Astrocyte (in vitro differentiated cells and primary cell): ENCODE results near the gene SLC25A20. TPM values are rescaled to one million over a fixed set of nuclear protein-coding genes. Genes with fewer than 3 reads are reported as not detected.
A peak's percentile ranks its signal among the peaks of the same experiment; 100 is the strongest.

Experiments used
- DNase-seq: peaks from one replicate; pipeline ENCODE4 v3.0.0-alpha.2; 2010; ENCODE audit warnings: low read depth
- FAIRE-seq: peaks from 2 replicates; lab custom pipeline; 2011; peaks lifted over from hg19 to GRCh38; lab: Jason Lieb, UNC
- H2AFZ ChIP-seq: 2 replicates; pipeline ENCODE4 v1.6.0; 2012; ENCODE audit warnings: low read depth, low read length, inconsistent platforms
- H3K27ac ChIP-seq: 2 replicates; pipeline ENCODE4 v1.5.1; 2011; ENCODE audit warnings: low read depth, low read length, inconsistent platforms
- H3K27me3 ChIP-seq: 2 replicates; pipeline ENCODE4 v1.6.0; 2011; ENCODE audit warnings: low read length, inconsistent platforms; ENCODE audit not compliant: insufficient read depth
- H3K36me3 ChIP-seq: 2 replicates; pipeline ENCODE4 v1.5.1; 2011; ENCODE audit warnings: low read length, inconsistent platforms; ENCODE audit not compliant: insufficient read depth
- H3K4me1 ChIP-seq: 2 replicates; pipeline ENCODE4 v1.5.1; 2011; ENCODE audit warnings: low read length, inconsistent platforms; ENCODE audit not compliant: insufficient read depth
- H3K4me2 ChIP-seq: 2 replicates; pipeline ENCODE4 v1.6.0; 2012; ENCODE audit warnings: low read length, inconsistent platforms
- H3K4me3 ChIP-seq: 2 replicates; pipeline ENCODE4 v1.5.1; 2011; ENCODE audit warnings: low read depth, mild to moderate bottlenecking, low read length, inconsistent platforms; ENCODE audit not compliant: insufficient read depth
- H3K79me2 ChIP-seq: 2 replicates; pipeline ENCODE4 v1.6.0; 2012; ENCODE audit warnings: mild to moderate bottlenecking, low read length, inconsistent platforms; ENCODE audit not compliant: insufficient read depth
- H3K9ac ChIP-seq: 2 replicates; pipeline ENCODE4 v1.6.0; 2012; ENCODE audit warnings: mild to moderate bottlenecking, low read length, inconsistent platforms
- H3K9me3 ChIP-seq: 2 replicates; pipeline ENCODE4 v1.5.1; 2012; ENCODE audit warnings: low read depth, mild to moderate bottlenecking, low read length, inconsistent platforms; ENCODE audit not compliant: insufficient read depth
- H4K20me1 ChIP-seq: 2 replicates; pipeline ENCODE4 v1.6.0; 2012; ENCODE audit warnings: low read length, inconsistent platforms; ENCODE audit not compliant: insufficient read depth
- H3K27ac Mint-ChIP-seq: one replicate; pipeline ENCODE4 v1.8.0; 2021; ENCODE audit warnings: mild to moderate bottlenecking, mixed read lengths; ENCODE audit not compliant: unreplicated experiment
- H3K27me3 Mint-ChIP-seq: one replicate; pipeline ENCODE4 v1.8.0; 2021; ENCODE audit warnings: low read depth, mixed read lengths; ENCODE audit not compliant: unreplicated experiment
- H3K36me3 Mint-ChIP-seq: one replicate; pipeline ENCODE4 v1.8.0; 2021; ENCODE audit warnings: low read depth, mixed read lengths; ENCODE audit not compliant: unreplicated experiment
- H3K4me1 Mint-ChIP-seq: one replicate; pipeline ENCODE4 v1.8.0; 2021; ENCODE audit warnings: low read depth, mixed read lengths; ENCODE audit not compliant: unreplicated experiment
- H3K4me3 Mint-ChIP-seq: one replicate; pipeline ENCODE4 v1.8.0; 2021; ENCODE audit warnings: mild to moderate bottlenecking, moderate library complexity, mixed read lengths; ENCODE audit not compliant: unreplicated experiment
- H3K9me3 Mint-ChIP-seq: one replicate; pipeline ENCODE4 v1.8.0; 2021; ENCODE audit warnings: mild to moderate bottlenecking, mixed read lengths; ENCODE audit not compliant: unreplicated experiment
- CTCF ChIP-seq: IDR thresholded peaks from 2 replicates; pipeline ENCODE4 v1.5.1; 2011; ENCODE audit warnings: low read depth, mild to moderate bottlenecking, inconsistent platforms, low read length, moderate library complexity; ENCODE audit not compliant: insufficient read depth
- EZH2 ChIP-seq: IDR thresholded peaks from 2 replicates; pipeline ENCODE4 v1.6.1; 2012; ENCODE audit warnings: mild to moderate bottlenecking, low read length, inconsistent platforms; ENCODE audit not compliant: insufficient read depth
- total RNA-seq: library from RNA; stranded (reverse); gene quantifications from 2 replicates; pipeline ENCODE4 v1.2.1, GENCODE V29; 2021

Gene SLC25A20
- total RNA-seq, 1 donor from 2014 or later: 25.0 TPM

GRCh38 chr3:48851407-48851806 is 47.3 kb downstream of the SLC25A20 start:
- H3K4me1 Mint-ChIP-seq: peaks cover 2% of the 10 kb centered on the region
- Histone ChIP-seq H3K9me3 (no peaks in the 10 kb centered on the region), H3K79me2 (peaks cover 9% of the 10 kb centered on the region), H3K4me1 (peaks cover 4% of the 10 kb centered on the region), H3K9ac (no peak overlapping the region), H2AFZ (no peak overlapping the region), H3K36me3 (no peaks in the 10 kb centered on the region), H3K27ac (no peak overlapping the region), H3K4me3 (no peak overlapping the region), H3K27me3 (no peaks in the 10 kb centered on the region), H3K4me2 (no peak overlapping the region), H4K20me1 (peaks cover 6% of the 10 kb centered on the region)
- H3K9me3 Mint-ChIP-seq: no peaks in the 10 kb centered on the region
- TF ChIP-seq CTCF (no peak), EZH2 (no peak)
- no peak for FAIRE-seq
- no peak overlapping the region for H3K4me3 Mint-ChIP-seq
- peak overlapping the region; percentile 58 for H3K27ac Mint-ChIP-seq
- peaks cover 6% of the 10 kb centered on the region for H3K36me3 Mint-ChIP-seq
- H3K27me3 Mint-ChIP-seq: no peaks in the 10 kb centered on the region
- DNase-seq: peak; percentile 24

GRCh38 chr3:48848816-48849515 is 49.7 kb downstream of the SLC25A20 start:
- no peak overlapping the region for H2AFZ ChIP-seq
- no peak overlapping the region for H3K4me3 Mint-ChIP-seq
- no peak overlapping the region for H3K27ac Mint-ChIP-seq
- DNase-seq: no peak
- peaks cover 21% of the 10 kb centered on the region for H4K20me1 ChIP-seq
- no peak overlapping the region for H3K27ac ChIP-seq
- no peak overlapping the region for H3K9ac ChIP-seq
- H3K4me2 ChIP-seq: no peak overlapping the region
- H3K9me3 ChIP-seq: no peaks in the 10 kb centered on the region
- no peak for FAIRE-seq
- H3K79me2 ChIP-seq: peaks cover 24% of the 10 kb centered on the region
- peaks cover 2% of the 10 kb centered on the region for H3K4me1 Mint-ChIP-seq
- H3K27me3 Mint-ChIP-seq: no peaks in the 10 kb centered on the region
- no peaks in the 10 kb centered on the region for H3K36me3 ChIP-seq
- no peaks in the 10 kb centered on the region for H3K9me3 Mint-ChIP-seq
- H3K36me3 Mint-ChIP-seq: peaks cover 10% of the 10 kb centered on the region
- no peaks in the 10 kb centered on the region for H3K27me3 ChIP-seq
- H3K4me1 ChIP-seq: peaks cover 7% of the 10 kb centered on the region
- no peak overlapping the region for H3K4me3 ChIP-seq
- TF ChIP-seq CTCF (no peak), EZH2 (no peak)
